HG02970 (cell line): Measurements from ENCODE around the gene CEP350.

ENCODE experiments used
- ATAC-seq: cut with Tn5 transposase; IDR thresholded peaks from one replicate; pipeline ENCODE4 v1.9.1; 2021; ENCODE audit warnings: mild to moderate bottlenecking, moderate library complexity, moderate number of reproducible peaks; ENCODE audit not compliant: unreplicated experiment, low FRiP score

Gene CEP350

GRCh38 chr1:180151508-180151907, 196.9 kb downstream of the CEP350 start:
- no peak for ATAC-seq

DNA sequence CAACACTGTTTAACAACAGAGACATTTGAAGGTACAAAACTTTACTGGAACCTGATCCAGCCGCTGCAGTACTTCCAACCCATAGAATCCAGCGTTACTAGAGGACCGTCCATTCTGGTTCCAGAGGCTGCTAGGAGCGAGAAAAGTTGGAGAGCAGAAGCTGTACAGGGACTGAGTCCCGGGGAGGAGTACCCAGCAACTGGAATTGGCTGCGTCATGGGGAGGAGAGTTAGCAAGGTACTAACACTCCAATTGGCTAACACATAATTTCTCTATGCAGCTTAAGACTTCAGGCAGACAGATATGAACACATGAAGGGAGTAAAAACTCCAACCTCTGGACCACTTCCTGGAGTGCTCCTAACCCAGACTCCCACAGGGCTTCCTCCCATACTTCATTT, 198.0 kb downstream of the CEP350 start:
- no peak for ATAC-seq

- no peak for ATAC-seq
Observed at GRCh38 chr1:180153032-180153431, 198.4 kb downstream of the CEP350 start.

GRCh38 chr1:180154003-180154324, 199.4 kb downstream of the CEP350 start:
- ATAC-seq = no peak

- peak; percentile 89 for ATAC-seq
Observed at GRCh38 chr1:180154325-180155181, 199.9 kb downstream of the CEP350 start, which contains the start of gene QSOX1. QSOX1 (plus strand) TSS chr1:180154869; CDS start chr1:180154908, 39 bp downstream.

GRCh38 chr1:180155182-180155682, 200.6 kb downstream of the CEP350 start:
- ATAC-seq = peak; percentile 20

DNA sequence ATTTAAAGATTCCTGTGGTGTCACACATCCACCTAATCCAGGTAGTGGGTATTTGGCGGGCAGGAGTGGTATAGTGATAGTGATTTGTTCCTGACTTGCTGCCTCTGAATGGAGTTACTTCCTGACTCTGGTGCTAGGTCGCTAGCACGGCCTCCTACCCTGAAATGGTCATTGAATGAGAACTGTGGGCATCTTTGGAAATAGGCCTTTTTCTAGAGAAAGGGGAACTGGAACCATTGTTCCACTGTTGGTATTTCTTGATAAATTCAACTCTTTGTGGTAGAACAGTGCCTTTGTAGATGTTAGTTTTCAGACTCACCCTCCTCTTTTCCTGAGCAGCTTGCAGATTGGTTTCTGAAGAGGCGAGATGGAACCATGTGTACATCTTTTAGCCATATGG, 201.6 kb downstream of the CEP350 start:
- no peak for ATAC-seq

DNA sequence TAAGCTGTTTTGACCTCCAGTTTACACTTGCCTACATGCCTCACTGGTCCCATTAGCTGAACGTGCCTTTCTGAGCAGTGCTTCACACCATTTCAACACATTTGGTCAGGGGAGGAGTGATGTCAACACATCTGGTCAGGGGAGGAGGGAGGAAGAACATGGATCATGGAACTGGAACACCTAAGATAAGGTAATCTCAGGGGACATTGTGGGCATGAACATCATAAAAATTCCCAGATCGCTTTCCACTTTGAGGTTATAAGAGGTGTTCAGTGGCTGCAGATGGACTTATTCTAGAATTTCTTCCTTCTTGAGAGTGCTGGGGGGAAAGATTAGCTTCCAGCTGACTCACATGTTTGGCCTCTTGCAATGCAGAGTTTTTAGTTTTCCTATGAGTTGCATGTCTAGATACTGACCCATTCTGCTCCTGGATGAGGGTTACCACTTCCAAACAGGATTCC, 202.1 kb downstream of the CEP350 start:
- ATAC-seq = no peak

DNA sequence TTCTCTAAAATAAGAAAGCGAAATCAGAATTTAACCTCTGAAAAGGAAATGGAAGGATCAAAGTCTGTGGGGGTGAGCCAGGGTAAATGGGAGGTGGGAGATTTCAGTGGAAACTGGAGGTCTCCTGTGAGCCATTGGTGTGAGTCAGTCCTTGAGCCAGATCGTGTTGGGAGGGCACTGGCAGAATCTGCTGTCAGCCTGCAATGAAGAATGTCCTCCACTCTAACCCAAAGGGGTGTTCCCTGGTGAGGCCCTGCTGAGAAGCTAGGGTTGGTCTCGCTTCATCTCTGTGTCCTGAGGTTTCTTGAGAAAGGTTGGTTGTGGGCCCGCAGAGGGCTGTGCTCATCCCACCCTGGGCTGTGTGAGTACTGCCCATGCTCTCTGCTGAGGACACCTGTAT, 202.5 kb downstream of the CEP350 start:
- no peak for ATAC-seq

GRCh38 chr1:180157576-180158057, 203.0 kb downstream of the CEP350 start:
- ATAC-seq = no peak

GRCh38 chr1:180158149-180159147, 203.8 kb downstream of the CEP350 start:
- no peak for ATAC-seq

DNA sequence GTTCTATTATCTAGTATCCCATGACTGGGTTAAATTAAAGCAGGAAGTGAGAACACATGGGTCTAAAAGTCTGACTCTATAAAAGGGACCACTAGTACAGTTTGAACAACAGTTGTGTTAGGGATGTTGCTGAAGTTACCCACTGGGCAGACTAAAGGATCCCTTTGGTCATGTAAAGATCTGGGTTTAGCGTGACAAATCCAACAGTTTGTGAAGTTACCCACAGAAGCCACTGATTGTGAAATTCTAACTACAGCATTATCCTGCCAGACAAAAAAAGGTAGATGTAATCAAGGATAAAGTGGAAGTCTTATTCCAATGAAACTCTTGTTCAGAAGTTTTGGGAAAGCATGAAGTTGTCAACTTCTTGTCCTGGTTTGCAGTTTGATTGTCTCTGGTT, 205.7 kb downstream of the CEP350 start:
- ATAC-seq = no peak

DNA sequence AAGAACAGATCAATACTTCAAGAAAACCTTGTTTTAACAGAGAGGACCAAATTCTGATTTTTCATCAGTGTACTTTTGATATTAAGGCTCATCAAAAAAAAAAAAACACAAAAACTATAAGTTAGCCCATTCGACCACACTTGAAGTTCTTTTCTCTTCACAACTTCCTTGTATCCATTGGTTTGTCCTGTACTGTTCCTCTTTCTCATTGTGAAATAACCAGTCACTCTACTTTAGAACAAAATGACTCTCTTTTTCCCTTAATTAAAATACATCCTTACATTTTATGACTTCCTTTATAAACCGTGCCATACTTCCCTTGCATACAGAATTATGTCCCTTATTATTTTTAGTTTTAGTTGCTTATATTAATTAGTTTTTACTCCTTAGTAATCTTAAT, 208.4 kb downstream of the CEP350 start:
- no peak for ATAC-seq
